ENCODE measurements around the gene CCDC92B.
A peak's percentile ranks its signal among the peaks of the same experiment; 100 is the strongest.
"Not testable (repeated sequence)": the region's sequence is repeated elsewhere in the genome, so short reads cannot be mapped to it uniquely, and the experiment has no call there.

Gene CCDC92B

GRCh38 chr17:2749058-2749783 lies at the start of gene CCDC92B:
Gene CCDC92B, minus strand, starts transcription at chr17:2749652. Its CDS starts 14,507 bp downstream, at chr17:2735145.
- DNase-seq, result no peak

- DNase-seq, result no peak
These were observed 49.2 kb upstream of the CCDC92B start for GRCh38 chr17:2798678-2799077.

- DNase-seq, result no peak
These were observed 48.7 kb upstream of the CCDC92B start for GRCh38 chr17:2798188-2798587.

GRCh38 chr17:2797637-2798036 lies 48.2 kb upstream of the CCDC92B start:
- no peak for DNase-seq

DNA sequence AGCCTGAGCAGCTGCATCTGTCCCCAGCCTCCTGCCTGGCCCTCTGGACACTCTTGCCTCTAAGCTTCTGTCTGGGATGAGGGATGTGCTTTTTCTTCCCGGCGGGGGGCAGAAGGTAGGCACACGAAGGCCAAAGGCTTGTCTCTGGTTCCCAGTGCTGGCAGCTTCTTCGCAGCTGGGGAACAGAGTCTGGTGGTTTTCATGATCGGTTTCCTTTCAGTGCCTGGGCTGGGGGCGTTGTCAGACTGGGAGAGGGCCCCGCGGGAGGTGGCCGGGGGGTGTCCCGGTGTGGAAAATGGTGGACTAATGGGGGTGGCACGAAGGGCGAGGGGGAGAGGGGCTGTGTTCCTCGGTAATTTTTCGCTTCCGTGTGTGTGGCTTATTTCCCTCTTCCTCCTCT lies 47.8 kb upstream of the CCDC92B start:
- DNase-seq, result no peak

GRCh38 chr17:2796164-2797125 lies 47.0 kb upstream of the CCDC92B start, which contains the start of gene RAP1GAP2:
Gene RAP1GAP2, plus strand, starts transcription at chr17:2796438. Its CDS starts 90 bp downstream, at chr17:2796528.
- DNase-seq, result no peak

GRCh38 chr17:2795441-2796163 lies 46.1 kb upstream of the CCDC92B start:
- DNase-seq, result no peak

DNA sequence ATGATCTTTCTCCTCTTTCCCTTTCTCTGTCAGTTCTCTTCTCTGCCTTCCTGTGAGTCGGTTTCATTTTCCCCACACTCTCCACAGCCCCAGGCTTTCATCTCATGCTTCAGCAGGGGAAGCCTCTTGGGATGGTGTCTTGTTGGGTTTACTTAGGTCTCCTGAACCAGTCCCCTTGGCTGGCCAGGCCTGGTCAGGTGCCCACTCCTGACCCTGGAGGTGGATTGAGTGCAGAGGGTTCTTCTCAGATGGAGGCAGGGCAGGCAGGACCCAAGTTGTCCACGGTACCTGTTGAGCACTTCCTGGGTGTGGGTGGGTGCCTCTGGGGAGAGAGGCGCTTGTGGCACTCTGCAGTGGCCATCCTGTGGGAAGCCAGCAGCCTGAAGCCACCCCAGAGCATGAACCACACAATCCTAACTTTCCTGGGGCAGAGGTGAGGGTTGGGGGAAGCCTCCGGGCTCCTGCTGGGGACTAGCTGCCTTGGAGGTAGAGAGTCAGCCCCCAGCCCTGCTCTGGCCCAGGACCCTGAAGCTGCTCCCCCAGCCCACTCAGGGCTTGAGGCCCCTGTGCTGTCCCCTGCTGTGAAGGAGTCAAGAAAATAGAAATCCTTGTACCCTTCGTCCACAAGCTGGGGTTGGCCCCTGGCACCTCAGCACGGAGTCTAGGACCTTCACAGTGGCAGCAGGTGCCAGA lies 44.8 kb upstream of the CCDC92B start:
- no peak for DNase-seq

DNA sequence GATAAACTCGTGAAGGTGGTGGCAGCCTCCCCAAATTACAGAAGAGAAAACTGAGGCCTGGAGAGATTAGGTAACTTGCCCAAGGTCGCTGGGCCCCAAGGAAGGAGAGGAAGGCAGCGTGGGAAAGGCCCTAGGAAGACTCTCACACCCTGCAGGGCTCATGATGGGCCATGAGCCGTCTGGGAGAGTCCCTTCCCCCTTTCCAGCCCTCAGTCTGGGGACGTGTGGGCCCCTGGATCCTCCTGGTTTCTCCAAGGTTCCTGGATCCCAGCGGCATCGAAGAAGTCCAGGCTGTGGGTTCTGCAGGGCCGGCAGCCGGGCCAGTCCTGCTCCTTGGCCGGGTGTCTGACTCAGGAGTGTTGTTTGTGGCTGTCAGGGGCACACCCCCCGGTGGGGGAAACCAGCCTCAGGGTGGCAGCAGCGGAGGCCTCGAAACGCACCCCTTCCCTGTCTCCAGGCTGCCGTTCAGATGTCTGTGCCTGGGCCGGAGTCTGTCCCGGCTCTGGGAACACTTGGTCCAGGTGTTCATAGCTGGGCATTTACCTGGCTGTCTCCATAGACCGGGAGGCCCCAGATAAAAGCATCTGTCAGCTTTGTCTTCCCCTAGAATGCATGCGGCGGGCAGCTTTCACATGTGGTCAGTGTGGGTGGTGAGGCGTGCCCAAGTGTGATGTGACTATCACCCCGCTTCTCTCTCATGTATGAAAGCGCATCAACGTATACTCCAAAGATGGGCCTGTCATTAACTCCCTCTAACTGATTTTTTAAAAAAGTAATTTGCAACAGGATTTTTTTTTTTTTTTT lies 43.1 kb upstream of the CCDC92B start:
- no peak for DNase-seq

DNA sequence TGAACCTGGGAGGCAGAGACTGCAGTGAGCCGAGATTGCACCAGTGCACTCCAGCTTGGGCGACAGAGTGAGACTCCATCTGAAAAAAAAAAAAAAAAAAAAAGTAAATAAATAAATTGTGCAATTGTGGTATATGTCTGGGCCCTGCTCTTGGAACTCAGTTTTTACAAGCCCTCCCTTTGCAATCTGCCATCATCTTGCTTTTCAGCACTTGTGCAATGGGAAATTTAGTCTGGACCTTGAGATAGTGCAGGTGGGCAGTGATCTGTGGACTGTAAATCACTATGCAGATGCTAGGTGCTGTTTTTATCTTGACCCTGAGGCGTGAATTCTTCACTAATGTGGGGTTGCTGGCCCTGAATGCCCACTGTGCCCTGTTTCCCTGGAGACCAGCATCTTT lies 40.2 kb upstream of the CCDC92B start:
- DNase-seq, result no peak

- peak; percentile 51 for DNase-seq
These were observed 36.9 kb upstream of the CCDC92B start for GRCh38 chr17:2786176-2786881.

DNA sequence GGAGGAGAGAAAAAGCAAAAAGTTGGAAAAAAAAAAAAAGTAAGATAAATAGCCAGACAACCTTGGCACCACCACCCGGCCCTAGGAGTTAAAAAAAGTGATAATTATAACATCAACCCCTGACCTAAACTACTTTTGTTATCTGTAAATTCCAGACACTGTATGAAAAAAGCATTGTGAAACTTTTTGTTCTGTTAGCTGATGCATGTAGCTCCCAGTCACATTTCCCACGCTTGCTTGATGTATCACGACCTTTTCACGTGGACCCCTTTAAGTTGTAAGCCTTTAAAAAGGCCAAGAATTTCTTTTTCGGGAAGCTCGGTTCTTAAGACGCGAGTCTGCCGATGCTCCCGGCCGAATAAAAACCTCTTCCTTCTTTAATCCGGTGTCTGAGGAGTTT lies 35.9 kb upstream of the CCDC92B start:
- not testable (repeated sequence) for DNase-seq

GRCh38 chr17:2784864-2785263 lies 35.4 kb upstream of the CCDC92B start:
- DNase-seq, result no peak

DNA sequence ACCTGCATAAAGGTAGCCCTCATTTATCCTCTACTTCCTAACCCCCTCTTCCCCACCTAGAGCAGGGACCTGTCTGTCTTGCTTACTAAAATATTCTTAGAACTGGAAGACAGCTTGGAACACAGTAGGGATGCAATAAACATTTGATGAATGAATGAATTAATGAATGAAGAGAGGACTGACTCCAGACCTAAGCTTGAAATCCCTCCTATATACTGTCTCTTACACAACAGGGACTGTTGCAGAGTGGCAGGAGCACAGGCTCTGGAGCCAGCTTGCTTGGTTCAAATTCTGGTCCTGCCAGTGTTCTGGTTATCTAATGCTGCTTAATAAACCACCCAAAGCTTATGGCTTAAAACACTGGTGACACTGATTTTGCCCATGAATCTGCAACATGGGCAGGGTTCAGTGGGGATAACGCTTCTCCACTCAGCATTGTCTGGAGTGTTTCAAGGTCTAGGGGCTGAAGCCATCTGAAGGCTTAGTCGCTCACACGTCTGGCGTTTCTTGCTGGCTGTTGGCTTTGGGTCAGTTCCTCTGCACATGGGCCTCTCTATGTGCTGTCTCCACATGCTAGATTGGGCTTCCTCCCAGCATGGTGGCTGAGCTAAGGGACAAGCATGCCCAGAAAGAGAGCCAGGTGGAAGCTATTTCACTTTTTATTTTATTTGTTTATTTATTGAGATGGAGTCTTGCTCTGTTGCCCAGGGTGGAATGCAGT lies 34.0 kb upstream of the CCDC92B start:
- DNase-seq, result no peak

GRCh38 chr17:2782055-2782454 lies 32.6 kb upstream of the CCDC92B start:
- no peak for DNase-seq

DNA sequence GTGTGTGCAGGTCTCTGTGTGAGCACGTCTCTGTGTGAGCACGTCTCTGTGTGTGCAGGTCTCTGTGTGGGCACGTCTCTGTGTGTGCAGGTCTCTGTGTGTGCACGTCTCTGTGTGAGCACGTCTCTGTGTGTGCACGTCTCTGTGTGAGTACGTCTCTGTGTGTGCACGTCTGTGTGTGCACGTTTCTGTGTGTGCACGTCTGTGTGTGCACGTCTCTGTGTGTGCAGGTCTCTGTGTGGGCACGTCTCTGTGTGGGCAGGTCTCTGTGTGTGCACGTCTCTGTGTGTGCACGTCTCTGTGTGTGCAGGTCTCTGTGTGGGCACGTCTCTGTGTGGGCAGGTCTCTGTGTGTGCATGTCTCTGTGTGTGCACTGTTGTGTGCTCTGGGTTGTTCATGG lies 32.1 kb upstream of the CCDC92B start:
- not testable (repeated sequence) for DNase-seq

DNA sequence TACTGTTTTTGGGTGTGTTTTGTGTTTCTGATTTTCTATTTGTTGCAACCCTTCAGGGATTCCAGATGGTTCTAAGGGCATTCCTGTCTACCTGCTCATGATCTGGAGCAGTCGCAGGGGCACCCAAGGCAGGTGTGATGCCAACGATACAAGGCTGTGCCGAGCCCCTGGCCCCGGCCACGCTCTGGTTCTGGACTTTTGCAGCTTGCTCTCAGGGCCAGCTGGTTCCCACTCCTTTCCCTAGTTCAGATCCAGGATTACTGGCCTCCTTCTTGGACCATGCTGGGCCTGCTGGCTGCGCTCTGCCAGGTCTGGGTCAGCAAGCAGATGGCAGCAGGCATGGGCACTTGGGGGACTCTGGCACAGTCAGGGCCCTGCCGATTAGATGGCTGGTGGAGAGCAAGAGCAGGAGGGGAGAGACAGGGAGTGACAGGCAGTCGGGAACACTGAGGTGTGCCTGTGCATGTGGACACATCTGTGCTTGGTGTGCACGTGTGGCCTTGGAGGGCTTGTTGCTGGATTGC lies 31.5 kb upstream of the CCDC92B start:
- DNase-seq, result no peak

GRCh38 chr17:2780256-2780655 lies 30.8 kb upstream of the CCDC92B start:
- no peak for DNase-seq

DNA sequence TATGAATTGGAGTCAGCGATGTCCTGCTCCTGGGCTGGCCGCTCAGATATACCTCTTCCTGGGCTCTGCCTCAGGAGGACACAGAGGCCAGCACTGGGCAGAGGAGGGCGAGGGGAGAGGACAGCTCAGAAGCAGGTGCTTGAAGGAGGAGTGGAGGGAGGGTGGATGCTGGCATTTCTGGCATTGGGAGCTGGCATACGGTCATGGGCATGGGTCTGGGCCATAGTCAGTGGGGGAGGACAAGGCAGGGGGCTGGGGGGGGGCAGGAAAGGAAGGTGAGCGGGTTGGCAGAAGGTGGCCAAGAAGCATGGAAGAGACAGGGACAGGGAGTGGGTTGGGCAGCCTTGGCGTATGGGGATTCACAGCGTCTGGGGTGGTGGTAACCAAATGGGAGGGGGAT lies 30.1 kb upstream of the CCDC92B start:
- DNase-seq, result no peak

DNA sequence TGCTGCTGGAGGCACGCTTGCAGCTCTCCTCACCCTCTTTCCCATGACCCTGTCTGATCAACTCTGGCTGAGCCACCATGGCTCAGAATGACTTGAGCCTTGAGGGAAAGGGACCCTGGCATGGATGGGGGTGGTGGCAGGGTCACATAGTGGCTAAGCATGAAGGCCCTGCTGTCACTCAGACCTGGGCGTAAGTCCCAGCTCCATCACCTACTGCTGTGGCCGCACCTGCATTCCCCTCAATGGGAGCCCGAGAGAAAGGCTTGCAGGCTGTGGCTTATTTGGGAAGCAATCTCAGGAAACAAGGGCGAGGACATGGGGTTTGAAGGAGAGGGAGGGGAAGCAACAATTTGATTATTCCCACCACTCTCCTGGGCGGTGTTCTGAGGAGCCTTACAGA lies 29.0 kb upstream of the CCDC92B start:
- no peak for DNase-seq

Measured in HCEC 1CT (cell line).